BE2C (cell line): ENCODE results near the gene HMMR.

Source experiments
- DNase-seq: peaks from one replicate; pipeline ENCODE4 v3.0.0-alpha.2; 2020
- H3K27me3 ChIP-seq: fragments of 250-450 bp; sonication (Bioruptor Pico); 2 replicates; pipeline ENCODE4 v1.5.1; 2020; ENCODE audit warnings: mild to moderate bottlenecking
- H3K36me3 ChIP-seq: fragments of 250-450 bp; sonication (Bioruptor Pico); 2 replicates; pipeline ENCODE4 v1.5.1; 2020; ENCODE audit warnings: mild to moderate bottlenecking
- H3K4me1 ChIP-seq: fragments of 250-450 bp; sonication (Bioruptor Pico); 2 replicates; pipeline ENCODE4 v1.5.1; 2020
- H3K4me3 ChIP-seq: 2 replicates; pipeline ENCODE4 v1.5.1; 2011; ENCODE audit warnings: low read depth, low read length
- H3K9me3 ChIP-seq: fragments of 250-450 bp; sonication (Bioruptor Pico); 2 replicates; pipeline ENCODE4 v1.5.1; 2020
- CTCF ChIP-seq: IDR thresholded peaks from 2 replicates; pipeline ENCODE4 v1.5.1; 2012; ENCODE audit warnings: mild to moderate bottlenecking, low read depth, low read length

Gene HMMR

GRCh38 chr5:163456029-163456589 is 4.3 kb upstream of the HMMR start:
- Histone ChIP-seq H3K36me3 (peaks cover 18% of the 10 kb centered on the region), H3K27me3 (no peaks in the 10 kb centered on the region), H3K4me1 (no peaks in the 10 kb centered on the region), H3K4me3 (no peak overlapping the region), H3K9me3 (no peaks in the 10 kb centered on the region)
- DNase-seq, result no peak
- TF ChIP-seq CTCF, result no peak

- DNase-seq, result no peak
- Histone ChIP-seq H3K4me1 (no peaks in the 10 kb centered on the region), H3K4me3 (no peak overlapping the region), H3K27me3 (no peaks in the 10 kb centered on the region), H3K9me3 (no peaks in the 10 kb centered on the region), H3K36me3 (peaks cover 15% of the 10 kb centered on the region)
- TF ChIP-seq CTCF, result no peak
Measured at GRCh38 chr5:163456840-163457239, 3.6 kb upstream of the HMMR start.

GRCh38 chr5:163458778-163459385 is 1.6 kb upstream of the HMMR start:
- Histone ChIP-seq H3K4me1 (no peaks in the 10 kb centered on the region), H3K36me3 (peaks cover 3% of the 10 kb centered on the region; the same call in 1 of the 2 replicates), H3K9me3 (no peaks in the 10 kb centered on the region), H3K4me3 (peak overlapping the region; percentile 82), H3K27me3 (no peaks in the 10 kb centered on the region)
- no peak for TF ChIP-seq CTCF
- no peak for DNase-seq

- no peak for TF ChIP-seq CTCF
- H3K9me3 ChIP-seq, result no peaks in the 10 kb centered on the region
- no peaks in the 10 kb centered on the region for H3K27me3 ChIP-seq
- peak overlapping the region; percentile 82 for H3K4me3 ChIP-seq
- H3K36me3 ChIP-seq, result peaks cover 3% of the 10 kb centered on the region; the same call in 1 of the 2 replicates
- H3K4me1 ChIP-seq, result no peaks in the 10 kb centered on the region
- DNase-seq, result no peak
Measured at GRCh38 chr5:163459462-163459818, 992 bp upstream of the HMMR start.

DNA sequence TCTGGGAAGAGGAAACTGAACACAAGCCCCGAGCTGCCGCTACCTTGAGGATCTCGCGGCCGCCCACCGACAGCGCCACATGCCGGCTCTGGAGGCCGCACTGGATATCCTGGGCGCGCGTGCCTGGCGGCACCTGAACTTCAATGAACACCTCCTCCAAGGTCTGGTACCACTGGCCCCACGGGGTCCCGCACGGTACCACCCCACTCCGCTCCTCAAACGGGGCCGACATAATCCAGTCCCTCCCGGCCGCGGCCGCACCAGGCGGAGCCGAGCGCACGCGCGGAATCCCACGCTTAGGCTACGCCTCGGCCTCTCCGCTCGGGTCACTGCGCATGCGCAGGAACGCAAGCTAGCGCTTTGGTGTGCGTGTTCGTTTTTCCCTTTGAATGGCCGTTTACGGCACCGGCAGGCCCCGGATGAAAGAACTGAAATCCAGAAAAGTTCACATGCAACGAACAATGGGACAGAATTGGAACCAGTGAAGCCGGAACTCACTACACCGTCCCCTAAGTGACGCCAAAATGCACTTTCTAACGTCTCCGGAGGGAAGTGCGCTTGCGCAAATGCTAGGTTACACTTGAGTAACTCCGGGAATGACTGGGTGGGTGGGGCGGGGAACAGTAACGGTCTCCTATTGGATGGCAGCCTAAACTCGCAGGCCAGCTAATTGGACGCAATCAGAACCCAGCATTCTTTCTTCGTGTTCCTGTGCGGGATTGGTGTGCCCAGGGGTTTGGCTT is 442 bp upstream of the HMMR start, which contains the start of gene NUDCD2:
NUDCD2 (minus strand) TSS at position 284 of the 743 bp plus-strand sequence; CDS start at position 232, 52 bp downstream.
- peak; percentile 2; the same call in 1 of the 2 replicates for TF ChIP-seq CTCF
- Histone ChIP-seq H3K36me3 (peaks cover 3% of the 10 kb centered on the region), H3K9me3 (no peaks in the 10 kb centered on the region), H3K4me1 (no peaks in the 10 kb centered on the region), H3K27me3 (no peaks in the 10 kb centered on the region), H3K4me3 (peak within 1 kb of the TSS; percentile 85)
- DNase-seq, result peak; percentile 96

GRCh38 chr5:163463063-163463435 is 2.6 kb downstream of the HMMR start:
- 0 out of 2 replicates have a peak, but pooled peaks cover 5% of the 10 kb centered on the region for H3K4me1 ChIP-seq
- TF ChIP-seq CTCF, result no peak
- no peak overlapping the region for H3K4me3 ChIP-seq

More at GRCh38 chr5:163463063-163463435, 2.6 kb downstream of the HMMR start:
- Histone ChIP-seq H3K9me3 (no peaks in the 10 kb centered on the region), H3K36me3 (no peaks in the 10 kb centered on the region; the same call in 1 of the 2 replicates), H3K27me3 (no peaks in the 10 kb centered on the region)
- no peak for DNase-seq
